H9 (cell line): ENCODE results near the gene KIAA1671. TPM values are rescaled to one million over a fixed set of nuclear protein-coding genes. Genes with fewer than 3 reads are reported as not detected.

ENCODE experiments used
- DNase-seq: peaks from one replicate; pipeline ENCODE4 v3.0.0-alpha.2; 2017
- H2AFZ ChIP-seq: one replicate; pipeline ENCODE4 v1.6.1; 2013; ENCODE audit warnings: mild to moderate bottlenecking, low read length, control low read depth, moderate library complexity
- H2AK5ac ChIP-seq: 2 replicates; pipeline ENCODE4 v1.6.1; 2013; ENCODE audit warnings: low read length, control low read depth, mixed read lengths; ENCODE audit not compliant: insufficient read length
- H2BK120ac ChIP-seq: one replicate; pipeline ENCODE4 v1.6.1; 2013; ENCODE audit warnings: low read depth, mild to moderate bottlenecking, low read length, control low read depth, inconsistent platforms; ENCODE audit not compliant: poor library complexity, severe bottlenecking
- H2BK12ac ChIP-seq: 2 replicates; pipeline ENCODE4 v1.6.1; 2013; ENCODE audit warnings: low read length, control low read depth, mixed read lengths, low read depth; ENCODE audit not compliant: insufficient read length
- H2BK15ac ChIP-seq: 2 replicates; pipeline ENCODE4 v1.6.1; 2013; ENCODE audit warnings: low read depth, low read length, control low read depth
- H2BK20ac ChIP-seq: one replicate; pipeline ENCODE4 v1.6.1; 2013; ENCODE audit warnings: low read depth, mild to moderate bottlenecking, low read length, control low read depth, inconsistent platforms; ENCODE audit not compliant: poor library complexity, severe bottlenecking
- H2BK5ac ChIP-seq: 2 replicates; pipeline ENCODE4 v1.6.1; 2013; ENCODE audit warnings: low read length, control low read depth, mixed read lengths; ENCODE audit not compliant: insufficient read length
- H3K14ac ChIP-seq: 2 replicates; pipeline ENCODE4 v1.6.1; 2013; ENCODE audit warnings: low read length, control low read depth; ENCODE audit not compliant: insufficient read depth
- H3K18ac ChIP-seq: 2 replicates; pipeline ENCODE4 v1.6.1; 2013; ENCODE audit warnings: low read depth, mild to moderate bottlenecking, mixed read lengths, low read length, control low read depth; ENCODE audit not compliant: insufficient read length
- H3K23ac ChIP-seq: 2 replicates; pipeline ENCODE4 v1.6.1; 2013; ENCODE audit warnings: low read length, control low read depth, mixed read lengths, low read depth; ENCODE audit not compliant: insufficient read length
- H3K23me2 ChIP-seq: 2 replicates; pipeline ENCODE4 v1.6.1; 2013; ENCODE audit warnings: low read depth, mild to moderate bottlenecking, mixed read lengths, low read length, control low read depth; ENCODE audit not compliant: insufficient read length, poor library complexity, severe bottlenecking
- H3K27ac ChIP-seq: 2 replicates; pipeline ENCODE4 v1.5.1; 2013; ENCODE audit warnings: low read length, control low read depth, mixed read lengths, low read depth; ENCODE audit not compliant: insufficient read length
- H3K27me3 ChIP-seq: 2 replicates; pipeline ENCODE4 v1.6.1; 2013; ENCODE audit warnings: low read length, control low read depth, inconsistent platforms; ENCODE audit not compliant: insufficient read depth
- H3K4ac ChIP-seq: 2 replicates; pipeline ENCODE4 v1.6.1; 2013; ENCODE audit warnings: low read depth, mild to moderate bottlenecking, control low read depth, inconsistent platforms, low read length, moderate library complexity
- H3K4me1 ChIP-seq: 2 replicates; pipeline ENCODE4 v1.6.1; 2013; ENCODE audit warnings: low read length, control low read depth, inconsistent platforms; ENCODE audit not compliant: insufficient read depth
- H3K4me2 ChIP-seq: 2 replicates; pipeline ENCODE4 v1.6.1; 2013; ENCODE audit warnings: low read length, control low read depth, mixed read lengths; ENCODE audit not compliant: insufficient read length, insufficient read depth
- H3K56ac ChIP-seq: 2 replicates; pipeline ENCODE4 v1.6.1; 2013; ENCODE audit warnings: low read depth, mild to moderate bottlenecking, mixed read lengths, low read length, control low read depth; ENCODE audit not compliant: insufficient read length
- H3K79me1 ChIP-seq: 2 replicates; pipeline ENCODE4 v1.6.1; 2013; ENCODE audit warnings: low read depth, mild to moderate bottlenecking, moderate library complexity, low read length, control low read depth, inconsistent platforms; ENCODE audit not compliant: insufficient read depth, poor library complexity, severe bottlenecking
- H3K79me2 ChIP-seq: 2 replicates; pipeline ENCODE4 v1.6.1; 2013; ENCODE audit warnings: low read length, control low read depth, inconsistent platforms; ENCODE audit not compliant: insufficient read depth
- H3K9ac ChIP-seq: 2 replicates; pipeline ENCODE4 v1.6.1; 2013; ENCODE audit warnings: low read length, control low read depth, mixed read lengths; ENCODE audit not compliant: insufficient read length; ENCODE audit errors: extremely low read depth
- H3K9me3 ChIP-seq: one replicate; pipeline ENCODE4 v1.6.1; 2013; ENCODE audit warnings: low read depth, low read length, inconsistent platforms; ENCODE audit not compliant: control insufficient read depth
- H3T11ph ChIP-seq: one replicate; pipeline ENCODE4 v1.6.1; 2013; ENCODE audit warnings: mild to moderate bottlenecking, low read length, control low read depth, inconsistent platforms
- H4K20me1 ChIP-seq: one replicate; pipeline ENCODE4 v1.6.1; 2013; ENCODE audit not compliant: control insufficient read depth, insufficient read length, insufficient read depth
- H4K5ac ChIP-seq: 2 replicates; pipeline ENCODE4 v1.6.1; 2013; ENCODE audit warnings: low read depth, mild to moderate bottlenecking, mixed read lengths, low read length, control low read depth; ENCODE audit not compliant: insufficient read length
- H4K8ac ChIP-seq: replicated peaks from 2 replicates; pipeline ENCODE4 v1.6.1; 2013; ENCODE audit warnings: low read length, control low read depth, mixed read lengths, low read depth; ENCODE audit not compliant: insufficient read length
- H4K91ac ChIP-seq: 2 replicates; pipeline ENCODE4 v1.6.1; 2013; ENCODE audit warnings: low read depth, mild to moderate bottlenecking, moderate library complexity, mixed read lengths, low read length, control low read depth; ENCODE audit not compliant: insufficient read length
- H3K27ac Mint-ChIP-seq, 3 experiments: 2 replicates in 2 of 3; 3 replicates in 1 of 3; pipeline ENCODE4 v1.8.0; 2020 to 2021; ENCODE audit warnings: mixed read lengths in 3 of 3, mild to moderate bottlenecking in 1 of 3, moderate library complexity in 1 of 3
- H3K27me3 Mint-ChIP-seq: 2 replicates; pipeline ENCODE4 v1.8.0; 2021; ENCODE audit warnings: low read depth, mild to moderate bottlenecking, moderate library complexity, mixed read lengths
- H3K36me3 Mint-ChIP-seq, 3 experiments: 2 replicates in 2 of 3; 3 replicates in 1 of 3; pipeline ENCODE4 v1.8.0; 2020 to 2021; ENCODE audit warnings: low read depth in 3 of 3, mixed read lengths in 3 of 3; ENCODE audit not compliant: insufficient read depth in 1 of 3
- H3K4me1 Mint-ChIP-seq, 2 experiments: 2 replicates each; pipeline ENCODE4 v1.8.0; 2020; ENCODE audit warnings: mixed read lengths in 2 of 2
- H3K4me3 Mint-ChIP-seq, 2 experiments: 2 replicates in 1 of 2; 3 replicates in 1 of 2; pipeline ENCODE4 v1.8.0; 2020 to 2021; ENCODE audit warnings: mild to moderate bottlenecking in 2 of 2, mixed read lengths in 2 of 2, moderate library complexity in 1 of 2
- H3K9me3 Mint-ChIP-seq, 2 experiments: 2 replicates in 1 of 2; 3 replicates in 1 of 2; pipeline ENCODE4 v1.8.0; 2020; ENCODE audit warnings: mild to moderate bottlenecking in 2 of 2, mixed read lengths in 2 of 2, moderate library complexity in 1 of 2
- WGBS: extraction: QIAGEN DNeasy Blood & Tissue Kit; methylation state at CpG from one replicate; pipeline ENCODE4 v1.1.7; 2013; ENCODE audit warnings: missing lambda C conversion rate, low lambda C conversion rate, mixed read lengths; ENCODE audit not compliant: insufficient read length; ENCODE audit errors: extremely low coverage; 5-methylcytosine and 5-hydroxymethylcytosine counted together
- total RNA-seq: library from RNA; stranded (reverse); gene quantifications from 2 replicates; pipeline ENCODE4 v1.2.1, GENCODE V29; 2021
- TF ChIP-seq, protein P1 (sequence below): fragments of 200-600 bp; sonication (generic); conservative IDR thresholded peaks from 3 replicates; pipeline ENCODE4 v1.8.0; 2021; ENCODE audit warnings: antibody characterized with exemption, mild to moderate bottlenecking

KIAA1671 gene
- total RNA-seq, 1 experiment from 2014 or later, result 22.6 TPM

DNA sequence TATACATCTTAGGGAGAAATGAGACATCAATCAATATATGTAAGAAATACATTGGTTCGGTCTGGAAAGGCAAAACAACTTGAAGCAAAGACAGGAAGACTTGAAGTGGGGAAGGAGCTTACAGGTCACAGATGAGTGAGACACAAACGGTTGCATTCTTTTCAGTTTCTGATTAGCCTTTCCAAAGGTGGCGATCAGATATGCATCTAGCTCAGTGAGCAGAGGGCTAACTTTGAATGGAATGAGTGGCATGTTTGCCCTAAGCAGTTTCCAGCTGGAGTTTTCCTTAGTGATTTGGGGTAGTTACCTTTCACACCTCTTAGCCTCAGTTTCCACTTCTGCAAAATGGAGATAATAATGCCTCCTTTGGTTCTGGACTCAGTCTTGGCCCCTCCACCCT, 21.8 kb upstream of the KIAA1671 start:
- H3K79me2 ChIP-seq, result no peaks in the 10 kb centered on the region
- WGBS, result no CpG with 5 or more reads among the region's 3 CpGs
- peaks cover 17 to 30% of the 10 kb centered on the region in 2 experiments for H3K4me1 Mint-ChIP-seq

More for the DNA sequence above, 21.8 kb upstream of the KIAA1671 start:
- no peaks in the 10 kb centered on the region for H3K27me3 ChIP-seq
- no peaks in the 10 kb centered on the region for H3K79me1 ChIP-seq
- no peak overlapping the region for H2BK15ac ChIP-seq
- 0 out of 7 replicates have a peak, but pooled peaks cover 0 to 3% (median 0%) of the 10 kb centered on the region in 3 experiments for H3K36me3 Mint-ChIP-seq
- H4K91ac ChIP-seq, result no peak overlapping the region
- H3K27ac ChIP-seq, result no peak overlapping the region
- H4K8ac ChIP-seq, result no peak overlapping the region
- H3K56ac ChIP-seq, result no peak overlapping the region
- H3K4me2 ChIP-seq, result no peak overlapping the region
- DNase-seq, result no peak
- H2BK20ac ChIP-seq, result no peak overlapping the region
- no peaks in the 10 kb centered on the region for H4K20me1 ChIP-seq
- no peak overlapping the region for H4K5ac ChIP-seq
- no peak overlapping the region for H3K14ac ChIP-seq
- H3K4me3 Mint-ChIP-seq, result no peak overlapping the region
- H2BK5ac ChIP-seq, result no peak overlapping the region
- no peak overlapping the region for H2AFZ ChIP-seq
- no peak overlapping the region for H2BK120ac ChIP-seq
- no peak overlapping the region for H3K23ac ChIP-seq
- no peak overlapping the region for H2AK5ac ChIP-seq
- H3K9me3 ChIP-seq, result no peaks in the 10 kb centered on the region
- no peak overlapping the region for H2BK12ac ChIP-seq
- H3T11ph ChIP-seq, result no peak overlapping the region
- H3K18ac ChIP-seq, result no peak overlapping the region
- no peak overlapping the region; a peak in 1 of 7 replicates for H3K27ac Mint-ChIP-seq
- TF ChIP-seq, protein P1, sequence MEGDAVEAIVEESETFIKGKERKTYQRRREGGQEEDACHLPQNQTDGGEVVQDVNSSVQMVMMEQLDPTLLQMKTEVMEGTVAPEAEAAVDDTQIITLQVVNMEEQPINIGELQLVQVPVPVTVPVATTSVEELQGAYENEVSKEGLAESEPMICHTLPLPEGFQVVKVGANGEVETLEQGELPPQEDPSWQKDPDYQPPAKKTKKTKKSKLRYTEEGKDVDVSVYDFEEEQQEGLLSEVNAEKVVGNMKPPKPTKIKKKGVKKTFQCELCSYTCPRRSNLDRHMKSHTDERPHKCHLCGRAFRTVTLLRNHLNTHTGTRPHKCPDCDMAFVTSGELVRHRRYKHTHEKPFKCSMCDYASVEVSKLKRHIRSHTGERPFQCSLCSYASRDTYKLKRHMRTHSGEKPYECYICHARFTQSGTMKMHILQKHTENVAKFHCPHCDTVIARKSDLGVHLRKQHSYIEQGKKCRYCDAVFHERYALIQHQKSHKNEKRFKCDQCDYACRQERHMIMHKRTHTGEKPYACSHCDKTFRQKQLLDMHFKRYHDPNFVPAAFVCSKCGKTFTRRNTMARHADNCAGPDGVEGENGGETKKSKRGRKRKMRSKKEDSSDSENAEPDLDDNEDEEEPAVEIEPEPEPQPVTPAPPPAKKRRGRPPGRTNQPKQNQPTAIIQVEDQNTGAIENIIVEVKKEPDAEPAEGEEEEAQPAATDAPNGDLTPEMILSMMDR, result no peak
- H3K4me1 ChIP-seq, result no peaks in the 10 kb centered on the region
- H3K4ac ChIP-seq, result no peak overlapping the region
- H3K27me3 Mint-ChIP-seq, result no peaks in the 10 kb centered on the region; the same call in 1 of the 2 replicates
- no peak overlapping the region for H3K9ac ChIP-seq
- peaks cover 2 to 3% of the 10 kb centered on the region in 2 experiments; a peak in 3 of 5 replicates for H3K9me3 Mint-ChIP-seq
- no peaks in the 10 kb centered on the region for H3K23me2 ChIP-seq
